ENCODE results near the gene MS4A10. TPM values are rescaled to one million over a fixed set of nuclear protein-coding genes. Genes with fewer than 3 reads are reported as not detected.
A peak's percentile ranks its signal among the peaks of the same experiment; 100 is the strongest.

The MS4A10 gene
- polyA plus RNA-seq, 3 donors, result not detected

DNA sequence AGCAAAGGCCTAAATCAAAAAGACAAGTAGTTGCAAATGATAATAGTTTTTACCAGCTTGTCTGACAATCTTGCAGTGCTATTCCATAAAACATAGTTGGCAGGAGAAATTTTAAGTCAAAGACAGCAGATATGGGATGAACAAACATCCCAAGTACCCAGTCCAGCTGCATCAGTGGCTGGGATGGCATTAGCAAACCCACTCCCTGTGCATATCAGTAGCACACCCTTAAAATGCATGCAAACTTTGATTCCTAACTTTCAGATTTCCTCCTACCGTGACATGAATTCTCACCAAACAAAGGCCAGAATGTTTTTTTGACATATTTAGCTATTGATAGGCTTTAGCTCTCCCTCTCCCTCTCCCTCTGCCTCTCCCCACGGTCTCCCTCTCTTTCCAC, 29.0 kb downstream of the MS4A10 start:
- H3K79me2 ChIP-seq (ENCODE audit: insufficient read depth, low read length), result no peaks in the 10 kb centered on the region
- Mint-ChIP-seq H3K4me3 (no peak overlapping the region), H3K36me3 (no peaks in the 10 kb centered on the region), H3K4me1 (peaks cover 11% of the 10 kb centered on the region), H3K27ac (peak overlapping the region in 1 of 7 donors; percentile 68), H3K27me3 (ENCODE audit: low read depth in 3 of 3) (peaks cover 4 to 10% (median 7%) of the 10 kb centered on the region in 3 donors), H3K9me3 (peaks cover 2 to 19% (median 16%) of the 10 kb centered on the region in 7 donors)
- H3K4me1 ChIP-seq (ENCODE audit: control insufficient read depth in 1 of 2, insufficient read depth in 2 of 2, low read length in 2 of 2), result peaks cover 0 to 8% of the 10 kb centered on the region in 2 donors
- peaks cover 12 to 17% of the 10 kb centered on the region in 2 donors for H3K9me3 ChIP-seq (replicated peaks in 1 of 2; ENCODE audit: control insufficient read depth in 1 of 2, insufficient read depth in 1 of 2, low read length in 2 of 2)
- DNase-seq, result no peak
- intact Hi-C loops (cut with micrococcal nuclease), result no loop called here
- H3K4me2 ChIP-seq (replicated peaks; ENCODE audit: extremely low read depth, low read length, poor library complexity, severe bottlenecking), result no peak overlapping the region
- 100% methylated on average over 1 of the region's 2 CpGs for WGBS (ENCODE audit: insufficient coverage)
- TF ChIP-seq, protein P1, sequence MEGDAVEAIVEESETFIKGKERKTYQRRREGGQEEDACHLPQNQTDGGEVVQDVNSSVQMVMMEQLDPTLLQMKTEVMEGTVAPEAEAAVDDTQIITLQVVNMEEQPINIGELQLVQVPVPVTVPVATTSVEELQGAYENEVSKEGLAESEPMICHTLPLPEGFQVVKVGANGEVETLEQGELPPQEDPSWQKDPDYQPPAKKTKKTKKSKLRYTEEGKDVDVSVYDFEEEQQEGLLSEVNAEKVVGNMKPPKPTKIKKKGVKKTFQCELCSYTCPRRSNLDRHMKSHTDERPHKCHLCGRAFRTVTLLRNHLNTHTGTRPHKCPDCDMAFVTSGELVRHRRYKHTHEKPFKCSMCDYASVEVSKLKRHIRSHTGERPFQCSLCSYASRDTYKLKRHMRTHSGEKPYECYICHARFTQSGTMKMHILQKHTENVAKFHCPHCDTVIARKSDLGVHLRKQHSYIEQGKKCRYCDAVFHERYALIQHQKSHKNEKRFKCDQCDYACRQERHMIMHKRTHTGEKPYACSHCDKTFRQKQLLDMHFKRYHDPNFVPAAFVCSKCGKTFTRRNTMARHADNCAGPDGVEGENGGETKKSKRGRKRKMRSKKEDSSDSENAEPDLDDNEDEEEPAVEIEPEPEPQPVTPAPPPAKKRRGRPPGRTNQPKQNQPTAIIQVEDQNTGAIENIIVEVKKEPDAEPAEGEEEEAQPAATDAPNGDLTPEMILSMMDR (IDR thresholded peaks at IDR 0.05), result no peak
- no peak overlapping the region for H3K9ac ChIP-seq (ENCODE audit: insufficient read depth, low read length, poor library complexity, severe bottlenecking)
- H3K36me3 ChIP-seq (replicated peaks in 1 of 2; ENCODE audit: control insufficient read depth in 1 of 2, insufficient read depth in 2 of 2, low read length in 2 of 2), result no peaks in the 10 kb centered on the region
- no peaks in the 10 kb centered on the region for H3K27me3 ChIP-seq (ENCODE audit: control insufficient read depth in 2 of 2, insufficient read depth in 2 of 2, low read length in 2 of 2)
- no peak overlapping the region for H2AFZ ChIP-seq (ENCODE audit: insufficient read depth, low read depth, low read length, poor library complexity, severe bottlenecking)
- H3K27ac ChIP-seq (ENCODE audit: low read depth in 1 of 2, low read length in 2 of 2), result no peak overlapping the region
- no peak overlapping the region for H3K4me3 ChIP-seq (replicated peaks in 1 of 3; ENCODE audit: low read depth in 2 of 3, low read length in 3 of 3)
- H4K20me1 ChIP-seq (ENCODE audit: insufficient read depth, low read length), result no peaks in the 10 kb centered on the region

DNA sequence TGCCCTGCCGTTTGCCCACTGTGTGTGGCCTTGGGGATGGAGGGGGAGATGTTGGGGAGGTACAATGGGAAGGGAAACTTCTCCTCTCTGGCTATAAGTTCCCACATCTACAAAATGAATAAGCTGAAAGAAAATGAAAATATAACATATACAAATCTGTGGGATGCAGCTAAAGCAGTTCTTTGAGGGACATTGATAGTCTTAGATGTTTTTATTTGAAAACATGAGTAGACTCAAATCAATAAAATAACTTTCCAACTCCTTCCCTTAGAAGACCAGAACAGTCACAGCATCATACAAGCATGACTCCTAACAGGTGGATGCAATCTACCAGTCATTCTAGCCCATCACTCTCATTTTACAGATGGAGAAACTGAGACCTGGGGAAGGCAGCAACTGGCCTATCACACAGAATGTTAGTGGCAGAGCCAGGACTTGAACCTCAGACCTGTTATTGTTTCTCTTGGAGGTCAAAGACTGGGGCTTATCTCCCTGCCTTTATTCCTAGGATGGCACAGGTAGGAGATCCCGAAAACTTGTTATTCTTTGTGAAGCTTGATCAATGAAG, 31.5 kb downstream of the MS4A10 start:
- H3K4me3 Mint-ChIP-seq, result no peak overlapping the region
- WGBS (ENCODE audit: insufficient coverage), result 100% methylated on average over 1 of the region's 2 CpGs

More for the DNA sequence above, 31.5 kb downstream of the MS4A10 start:
- no peak overlapping the region for H3K27ac Mint-ChIP-seq
- Histone ChIP-seq H3K27me3 (ENCODE audit: control insufficient read depth in 2 of 2, insufficient read depth in 2 of 2, low read length in 2 of 2) (no peaks in the 10 kb centered on the region), H3K79me2 (ENCODE audit: insufficient read depth, low read length) (no peaks in the 10 kb centered on the region), H2AFZ (ENCODE audit: insufficient read depth, low read depth, low read length, poor library complexity, severe bottlenecking) (no peak overlapping the region), H3K36me3 (replicated peaks in 1 of 2; ENCODE audit: control insufficient read depth in 1 of 2, insufficient read depth in 2 of 2, low read length in 2 of 2) (no peaks in the 10 kb centered on the region), H3K4me2 (replicated peaks; ENCODE audit: extremely low read depth, low read length, poor library complexity, severe bottlenecking) (no peak overlapping the region), H3K9me3 (replicated peaks in 1 of 2; ENCODE audit: control insufficient read depth in 1 of 2, insufficient read depth in 1 of 2, low read length in 2 of 2) (peaks cover 12 to 17% of the 10 kb centered on the region in 2 donors), H3K27ac (ENCODE audit: low read depth in 1 of 2, low read length in 2 of 2) (no peak overlapping the region), H4K20me1 (ENCODE audit: insufficient read depth, low read length) (no peaks in the 10 kb centered on the region), H3K4me1 (ENCODE audit: control insufficient read depth in 1 of 2, insufficient read depth in 2 of 2, low read length in 2 of 2) (peaks cover 0 to 2% of the 10 kb centered on the region in 2 donors), H3K4me3 (replicated peaks in 1 of 3; ENCODE audit: low read depth in 2 of 3, low read length in 3 of 3) (no peak overlapping the region), H3K9ac (ENCODE audit: insufficient read depth, low read length, poor library complexity, severe bottlenecking) (no peak overlapping the region)
- H3K27me3 Mint-ChIP-seq (ENCODE audit: low read depth in 3 of 3), result peaks cover 3 to 6% (median 6%) of the 10 kb centered on the region in 3 donors
- peaks cover 2 to 17% (median 16%) of the 10 kb centered on the region in 7 donors for H3K9me3 Mint-ChIP-seq
- no peak for DNase-seq
- no peaks in the 10 kb centered on the region for H3K36me3 Mint-ChIP-seq
- peaks cover 4% of the 10 kb centered on the region for H3K4me1 Mint-ChIP-seq
- intact Hi-C loops (cut with micrococcal nuclease), result no loop called here
- TF ChIP-seq, protein P1 (IDR thresholded peaks at IDR 0.05), result no peak

All from CD14-positive monocyte (primary cell).